ENCODE data around the gene STIM2.

DNA sequence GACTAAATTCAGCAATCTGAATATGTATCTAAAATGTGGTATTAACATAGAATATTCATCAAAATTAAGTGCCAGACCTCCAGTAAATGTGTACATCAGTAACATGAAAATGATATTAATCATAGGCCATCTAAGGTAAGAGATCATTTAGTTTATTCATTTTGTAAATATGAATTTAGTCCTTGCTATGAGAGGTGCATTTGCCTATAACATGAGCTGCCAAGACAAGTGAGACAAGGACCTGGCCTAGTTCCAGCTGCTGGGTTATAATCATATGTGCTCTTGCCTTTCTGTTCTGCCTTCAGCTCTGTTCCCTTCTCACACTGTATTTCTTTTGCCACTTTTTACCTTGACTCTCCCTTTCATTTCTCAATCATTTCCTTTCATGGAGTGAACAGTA, 160.0 kb downstream of the STIM2 start:
- TF ChIP-seq, protein P1, sequence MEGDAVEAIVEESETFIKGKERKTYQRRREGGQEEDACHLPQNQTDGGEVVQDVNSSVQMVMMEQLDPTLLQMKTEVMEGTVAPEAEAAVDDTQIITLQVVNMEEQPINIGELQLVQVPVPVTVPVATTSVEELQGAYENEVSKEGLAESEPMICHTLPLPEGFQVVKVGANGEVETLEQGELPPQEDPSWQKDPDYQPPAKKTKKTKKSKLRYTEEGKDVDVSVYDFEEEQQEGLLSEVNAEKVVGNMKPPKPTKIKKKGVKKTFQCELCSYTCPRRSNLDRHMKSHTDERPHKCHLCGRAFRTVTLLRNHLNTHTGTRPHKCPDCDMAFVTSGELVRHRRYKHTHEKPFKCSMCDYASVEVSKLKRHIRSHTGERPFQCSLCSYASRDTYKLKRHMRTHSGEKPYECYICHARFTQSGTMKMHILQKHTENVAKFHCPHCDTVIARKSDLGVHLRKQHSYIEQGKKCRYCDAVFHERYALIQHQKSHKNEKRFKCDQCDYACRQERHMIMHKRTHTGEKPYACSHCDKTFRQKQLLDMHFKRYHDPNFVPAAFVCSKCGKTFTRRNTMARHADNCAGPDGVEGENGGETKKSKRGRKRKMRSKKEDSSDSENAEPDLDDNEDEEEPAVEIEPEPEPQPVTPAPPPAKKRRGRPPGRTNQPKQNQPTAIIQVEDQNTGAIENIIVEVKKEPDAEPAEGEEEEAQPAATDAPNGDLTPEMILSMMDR (conservative IDR thresholded peaks at IDR 0.05), result no peak
- TF ChIP-seq ZFX (IDR thresholded peaks at IDR 0.05), result no peak

Measured in C4-2B (cell line).